ENCODE measurements around the gene MTHFSD.

The MTHFSD gene

GRCh38 chr16:86517033-86517432, 38.0 kb downstream of the MTHFSD start:
- no peaks in the 10 kb centered on the region for H3K9me3 Mint-ChIP-seq
- peak overlapping the region; percentile 36 for H3K4me3 Mint-ChIP-seq

GRCh38 chr16:86516623-86517003, 38.4 kb downstream of the MTHFSD start:
- Mint-ChIP-seq H3K9me3 (no peaks in the 10 kb centered on the region), H3K4me1 (peaks cover 32% of the 10 kb centered on the region), H3K36me3 (ENCODE audit: low read depth) (no peaks in the 10 kb centered on the region), H3K4me3 (peak overlapping the region; percentile 66), H3K27me3 (ENCODE audit: low read depth, poor library complexity) (peaks cover 96% of the 10 kb centered on the region), H3K27ac (no peak overlapping the region)
- TF ChIP-seq, protein P1, sequence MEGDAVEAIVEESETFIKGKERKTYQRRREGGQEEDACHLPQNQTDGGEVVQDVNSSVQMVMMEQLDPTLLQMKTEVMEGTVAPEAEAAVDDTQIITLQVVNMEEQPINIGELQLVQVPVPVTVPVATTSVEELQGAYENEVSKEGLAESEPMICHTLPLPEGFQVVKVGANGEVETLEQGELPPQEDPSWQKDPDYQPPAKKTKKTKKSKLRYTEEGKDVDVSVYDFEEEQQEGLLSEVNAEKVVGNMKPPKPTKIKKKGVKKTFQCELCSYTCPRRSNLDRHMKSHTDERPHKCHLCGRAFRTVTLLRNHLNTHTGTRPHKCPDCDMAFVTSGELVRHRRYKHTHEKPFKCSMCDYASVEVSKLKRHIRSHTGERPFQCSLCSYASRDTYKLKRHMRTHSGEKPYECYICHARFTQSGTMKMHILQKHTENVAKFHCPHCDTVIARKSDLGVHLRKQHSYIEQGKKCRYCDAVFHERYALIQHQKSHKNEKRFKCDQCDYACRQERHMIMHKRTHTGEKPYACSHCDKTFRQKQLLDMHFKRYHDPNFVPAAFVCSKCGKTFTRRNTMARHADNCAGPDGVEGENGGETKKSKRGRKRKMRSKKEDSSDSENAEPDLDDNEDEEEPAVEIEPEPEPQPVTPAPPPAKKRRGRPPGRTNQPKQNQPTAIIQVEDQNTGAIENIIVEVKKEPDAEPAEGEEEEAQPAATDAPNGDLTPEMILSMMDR (IDR thresholded peaks at IDR 0.05) = no peak
- DNase-seq = no peak

More at GRCh38 chr16:86517033-86517432, 38.0 kb downstream of the MTHFSD start:
- DNase-seq = no peak
- Mint-ChIP-seq H3K36me3 (ENCODE audit: low read depth) (no peaks in the 10 kb centered on the region), H3K27me3 (ENCODE audit: low read depth, poor library complexity) (peaks cover 95% of the 10 kb centered on the region), H3K4me1 (peaks cover 30% of the 10 kb centered on the region), H3K27ac (no peak overlapping the region)
- TF ChIP-seq, protein P1 (IDR thresholded peaks at IDR 0.05) = no peak

DNA sequence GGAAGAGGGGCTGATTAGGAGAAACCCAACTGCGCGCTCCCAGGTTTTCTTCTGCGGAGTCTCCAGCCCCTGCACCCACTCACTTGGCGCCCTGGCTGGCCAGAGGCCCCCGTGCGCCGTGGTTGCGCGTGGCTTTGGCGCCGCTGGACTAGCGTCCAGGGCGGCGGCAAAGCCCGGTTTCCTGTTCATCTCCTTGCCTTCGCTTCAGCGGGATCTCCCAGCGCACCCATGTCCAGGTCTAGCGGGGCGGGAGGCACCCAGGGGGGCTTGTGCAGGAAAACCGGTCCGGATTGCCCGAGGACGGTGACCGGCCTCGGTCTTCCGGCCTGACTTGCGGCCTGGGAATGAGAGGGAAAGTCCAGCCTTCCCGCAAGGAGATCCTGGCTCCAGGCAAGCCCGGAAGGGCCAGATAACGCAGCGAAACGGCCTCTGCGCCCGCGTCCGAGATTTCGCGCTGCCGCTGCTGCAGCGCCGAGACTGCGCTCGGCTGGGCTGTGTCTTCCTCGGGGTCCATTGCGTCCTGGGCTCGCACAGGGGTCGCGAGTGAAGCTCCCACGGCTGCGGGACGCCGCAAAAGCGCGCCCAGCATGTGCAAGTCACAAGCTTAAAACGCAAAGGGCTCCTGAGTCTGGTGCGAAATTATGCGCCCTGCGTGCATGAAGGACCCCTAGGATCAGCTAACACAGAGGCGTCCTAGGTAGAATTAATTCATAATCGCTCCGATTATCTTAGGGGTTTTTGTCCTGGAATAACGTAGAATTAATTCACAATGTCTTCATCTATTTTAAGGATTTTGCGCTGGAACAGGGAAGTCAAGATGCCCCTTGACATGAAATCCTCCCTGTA, 39.0 kb downstream of the MTHFSD start:
- Mint-ChIP-seq H3K27me3 (ENCODE audit: low read depth, poor library complexity) (peaks cover 95% of the 10 kb centered on the region), H3K4me1 (peaks cover 31% of the 10 kb centered on the region), H3K9me3 (no peaks in the 10 kb centered on the region), H3K4me3 (peak overlapping the region; percentile 66), H3K36me3 (ENCODE audit: low read depth) (no peaks in the 10 kb centered on the region), H3K27ac (no peak overlapping the region)
- TF ChIP-seq, protein P1 (IDR thresholded peaks at IDR 0.05) = no peak
- no peak for DNase-seq

DNA sequence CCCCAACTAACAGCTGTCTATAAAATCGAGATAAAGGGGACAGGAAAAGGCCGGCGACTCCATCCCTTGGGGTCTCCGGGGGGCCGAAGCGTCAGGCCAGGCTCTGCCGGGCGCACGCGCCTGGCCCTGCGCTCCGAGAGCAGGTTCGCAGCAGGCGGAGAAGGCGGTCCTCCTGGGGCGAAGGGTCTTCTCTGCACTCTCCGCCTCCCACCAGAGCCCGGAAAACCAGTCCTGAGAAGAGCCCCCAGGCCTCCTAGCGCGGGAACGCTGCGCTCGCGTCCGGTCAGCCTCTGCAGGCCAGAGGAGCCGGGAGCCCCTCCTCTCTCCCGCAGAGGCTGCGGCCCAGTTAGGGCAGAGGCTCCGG, 39.6 kb downstream of the MTHFSD start:
- TF ChIP-seq, protein P1 (IDR thresholded peaks at IDR 0.05) = no peak
- DNase-seq = no peak
- Mint-ChIP-seq H3K27ac (no peak overlapping the region), H3K4me1 (peaks cover 30% of the 10 kb centered on the region), H3K27me3 (ENCODE audit: low read depth, poor library complexity) (peaks cover 97% of the 10 kb centered on the region), H3K4me3 (no peak overlapping the region), H3K36me3 (ENCODE audit: low read depth) (no peaks in the 10 kb centered on the region), H3K9me3 (no peaks in the 10 kb centered on the region)

DNA sequence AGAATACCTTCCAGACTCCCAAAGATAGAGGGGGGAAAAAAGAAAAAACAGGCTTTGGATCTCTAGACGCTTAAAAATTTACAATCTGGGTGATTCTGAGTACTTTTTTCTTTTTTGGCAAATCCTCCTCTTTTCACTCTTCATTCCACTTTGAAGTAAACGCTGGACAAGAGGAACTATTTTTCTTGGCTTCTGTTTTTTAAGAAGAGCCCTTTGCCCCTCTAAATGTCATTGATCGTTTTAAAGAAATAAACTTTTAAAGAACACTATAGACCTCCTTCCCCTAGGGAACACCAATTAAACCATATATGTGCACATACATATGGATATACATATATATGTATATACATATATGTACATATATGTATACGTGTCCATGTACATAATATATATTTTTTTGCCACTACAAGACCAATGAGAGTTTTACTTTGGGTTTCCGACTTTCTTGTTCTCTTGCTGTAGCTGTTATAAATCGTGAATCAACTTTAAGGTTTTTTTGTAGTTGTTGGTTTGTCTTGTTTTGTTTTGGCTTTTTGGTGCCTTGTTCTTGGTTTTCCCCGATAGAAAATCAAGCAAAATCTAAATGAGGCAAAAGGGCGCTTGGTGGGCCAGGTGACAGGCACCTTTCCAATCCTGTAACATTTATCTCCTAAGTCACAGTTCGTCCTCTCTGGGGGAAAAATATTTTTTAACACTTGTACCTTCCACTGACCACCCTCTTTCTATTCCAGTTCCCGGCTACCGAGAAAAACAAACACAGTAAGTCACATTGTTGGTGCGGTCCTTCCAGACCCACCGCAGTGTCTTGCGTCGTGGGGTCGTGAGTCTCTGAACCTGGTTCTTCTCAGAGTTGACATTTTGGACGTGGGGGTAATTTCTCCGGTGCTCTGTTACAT, 40.3 kb downstream of the MTHFSD start:
- no peak for DNase-seq
- Mint-ChIP-seq H3K27ac (no peak overlapping the region), H3K9me3 (no peaks in the 10 kb centered on the region), H3K4me1 (peaks cover 30% of the 10 kb centered on the region), H3K36me3 (ENCODE audit: low read depth) (no peaks in the 10 kb centered on the region), H3K27me3 (ENCODE audit: low read depth, poor library complexity) (peaks cover 93% of the 10 kb centered on the region), H3K4me3 (peak overlapping the region; percentile 16)
- TF ChIP-seq, protein P1 (IDR thresholded peaks at IDR 0.05) = no peak
